CD4-positive, alpha-beta T cell (primary cell): Measurements from ENCODE around the gene EEFSEC. TPM values are rescaled to one million over a fixed set of nuclear protein-coding genes. Genes with fewer than 3 reads are reported as not detected.

Experiments used
- ATAC-seq: fragments of 200-7000 bp; cut with Tn5 transposase; one replicate; pipeline ENCODE4 v1.10.0; 2022; ENCODE audit warnings: mild to moderate bottlenecking; ENCODE audit not compliant: poor library complexity
- CTCF ChIA-PET: fragments of 350-600 bp; sonication (Branson Sonifier 250); formaldehyde crosslinking; loops from one replicate; lab custom pipeline; 2021; ENCODE audit warnings: antibody characterized with exemption, inconsistent platforms; lab: Charles Lee
- POLR2A ChIA-PET: fragments of 350-600 bp; sonication (Branson Sonifier 250); formaldehyde crosslinking; loops from one replicate; lab custom pipeline; 2021; ENCODE audit warnings: antibody characterized with exemption, inconsistent platforms; lab: Charles Lee
- DNase-seq, 14 experiments: peaks; one replicate each; pipeline ENCODE4 v3.0.0-alpha.2; 2013 to 2020; ENCODE audit warnings: mixed read lengths in 2 of 14
- H3K27ac ChIP-seq, 2 donors: one replicate each; pipeline versions ENCODE4 v1.5.1 to v1.7.0; 2013; ENCODE audit warnings: low read length in 2 of 2, low read depth in 1 of 2, mild to moderate bottlenecking in 1 of 2
- H3K27me3 ChIP-seq, 2 experiments: 1 replicate in 1 of 2; 2 replicates in 1 of 2; pipeline versions ENCODE4 v1.6.1 to v1.7.0; 2013; ENCODE audit warnings: low read length in 2 of 2, control low read depth in 1 of 2, mild to moderate bottlenecking in 1 of 2, moderate library complexity in 1 of 2; ENCODE audit not compliant: insufficient read depth in 2 of 2, control insufficient read depth in 1 of 2
- H3K36me3 ChIP-seq: one replicate; pipeline ENCODE4 v1.6.1; 2013; ENCODE audit warnings: low read length, control low read depth; ENCODE audit not compliant: insufficient read depth
- H3K4me1 ChIP-seq: one replicate; pipeline ENCODE4 v1.6.1; 2013; ENCODE audit warnings: low read length, control low read depth; ENCODE audit not compliant: insufficient read depth
- H3K4me3 ChIP-seq: one replicate; pipeline ENCODE4 v1.5.1; 2013; ENCODE audit warnings: mild to moderate bottlenecking, low read length, moderate library complexity
- H3K9me3 ChIP-seq, 2 experiments: 1 replicate in 1 of 2; 2 replicates in 1 of 2; pipeline versions ENCODE4 v1.6.1 to v1.7.0; 2013; ENCODE audit warnings: low read length in 2 of 2, mild to moderate bottlenecking in 2 of 2, control low read depth in 1 of 2, moderate library complexity in 1 of 2; ENCODE audit not compliant: control insufficient read depth in 1 of 2, insufficient read depth in 1 of 2
- H3K27ac Mint-ChIP-seq: one replicate; pipeline ENCODE4 v1.8.0; 2020; ENCODE audit warnings: mixed read lengths
- H3K27me3 Mint-ChIP-seq: one replicate; pipeline ENCODE4 v1.8.0; 2021; ENCODE audit warnings: mixed read lengths
- H3K36me3 Mint-ChIP-seq: one replicate; pipeline ENCODE4 v1.8.0; 2021; ENCODE audit warnings: low read depth, mixed read lengths
- H3K4me1 Mint-ChIP-seq: one replicate; pipeline ENCODE4 v1.8.0; 2021; ENCODE audit warnings: low read depth, mixed read lengths
- H3K4me3 Mint-ChIP-seq: one replicate; pipeline ENCODE4 v1.8.0; 2020; ENCODE audit warnings: mild to moderate bottlenecking, mixed read lengths
- H3K9me3 Mint-ChIP-seq: one replicate; pipeline ENCODE4 v1.8.0; 2020; ENCODE audit warnings: mixed read lengths
- CTCF ChIP-seq: fragments of 200-600 bp; IDR thresholded peaks from one replicate; pipeline ENCODE4 v1.8.0; 2022; ENCODE audit warnings: antibody characterized with exemption, mild to moderate bottlenecking
- intact Hi-C, 2 experiments: fragments of 100-400 bp; cut with DNase I in 1 of 2; cut with micrococcal nuclease in 1 of 2; formaldehyde crosslinking; loops; one replicate each; pipeline versions ENCODE4 v1.15.1 to v1.9.0; 2023 to 2025; cut with DNase I, micrococcal nuclease
- total RNA-seq, 174 experiments: library from RNA in 2 of 174; stranded (reverse) in 2 of 174; gene quantifications; one replicate each; pipeline ENCODE4 v1.2.3 and lab custom pipeline; 2021 to 2026

The EEFSEC gene
- total RNA-seq, 2 experiments from 2014 or later, result 13.1 to 13.9 TPM

- no peak overlapping the region for H3K4me3 ChIP-seq
- H3K27ac Mint-ChIP-seq, result no peak overlapping the region
- TF ChIP-seq CTCF, result no peak
- H3K4me3 Mint-ChIP-seq, result no peak overlapping the region
- no peak for DNase-seq
- ChIA-PET CTCF (no interaction called here), POLR2A (interaction anchor here (1.4 kb wide), 1 partner anchor 10 kb away, joined by 4 read pairs; no protein-coding TSS in a partner anchor)
- no peaks in the 10 kb centered on the region for H3K27me3 ChIP-seq
- no peaks in the 10 kb centered on the region for H3K9me3 ChIP-seq
- no peaks in the 10 kb centered on the region for H3K36me3 Mint-ChIP-seq
- peaks cover 5% of the 10 kb centered on the region for H3K27me3 Mint-ChIP-seq
- no peaks in the 10 kb centered on the region for H3K4me1 ChIP-seq
- no peaks in the 10 kb centered on the region for H3K9me3 Mint-ChIP-seq
- intact Hi-C loops, result no loop called here
- no peaks in the 10 kb centered on the region for H3K4me1 Mint-ChIP-seq
- no peaks in the 10 kb centered on the region for H3K36me3 ChIP-seq
- no peak overlapping the region for H3K27ac ChIP-seq
- no peak for ATAC-seq
Observed at GRCh38 chr3:128143496-128143895, 9.8 kb upstream of the EEFSEC start.

- no peak overlapping the region for H3K27ac Mint-ChIP-seq
- no peak for TF ChIP-seq CTCF
- Histone ChIP-seq H3K27me3 (no peaks in the 10 kb centered on the region), H3K27ac (no peak overlapping the region), H3K4me3 (no peak overlapping the region), H3K4me1 (no peaks in the 10 kb centered on the region), H3K36me3 (no peaks in the 10 kb centered on the region), H3K9me3 (no peaks in the 10 kb centered on the region)
- H3K9me3 Mint-ChIP-seq, result no peaks in the 10 kb centered on the region
- ChIA-PET POLR2A (interaction anchor here (1.4 kb wide), 1 partner anchor 11 kb away, joined by 4 read pairs; no protein-coding TSS in a partner anchor), CTCF (no interaction called here)
- H3K4me1 Mint-ChIP-seq, result no peaks in the 10 kb centered on the region
- H3K27me3 Mint-ChIP-seq, result no peaks in the 10 kb centered on the region
- DNase-seq, result no peak
- H3K36me3 Mint-ChIP-seq, result no peaks in the 10 kb centered on the region
- ATAC-seq, result no peak
- no peak overlapping the region for H3K4me3 Mint-ChIP-seq
- intact Hi-C loops, result no loop called here
Observed at GRCh38 chr3:128144512-128145187, 8.6 kb upstream of the EEFSEC start.

GRCh38 chr3:128145279-128145678, 8.0 kb upstream of the EEFSEC start:
- H3K4me3 Mint-ChIP-seq, result no peak overlapping the region
- peak in 3 of 14 experiments; percentile 13 to 47 (median 43) for DNase-seq
- no peak overlapping the region for H3K4me3 ChIP-seq
- ChIA-PET CTCF (no interaction called here), POLR2A (no interaction called here)
- H3K27ac ChIP-seq, result no peak overlapping the region
- H3K36me3 ChIP-seq, result no peaks in the 10 kb centered on the region
- H3K27me3 Mint-ChIP-seq, result no peaks in the 10 kb centered on the region
- intact Hi-C loops, result no loop called here
- no peaks in the 10 kb centered on the region for H3K4me1 ChIP-seq
- no peaks in the 10 kb centered on the region for H3K36me3 Mint-ChIP-seq
- no peaks in the 10 kb centered on the region for H3K4me1 Mint-ChIP-seq
- no peak for ATAC-seq
- TF ChIP-seq CTCF, result no peak
- no peaks in the 10 kb centered on the region for H3K27me3 ChIP-seq
- H3K27ac Mint-ChIP-seq, result no peak overlapping the region
- H3K9me3 Mint-ChIP-seq, result no peaks in the 10 kb centered on the region
- H3K9me3 ChIP-seq, result no peaks in the 10 kb centered on the region
